ENCODE measurements around the gene YEATS4. TPM values are rescaled to one million over a fixed set of nuclear protein-coding genes. Genes with fewer than 3 reads are reported as not detected.
"Not testable (repeated sequence)": the region's sequence is repeated elsewhere in the genome, so short reads cannot be mapped to it uniquely, and the experiment has no call there.

YEATS4 gene
- 29.8 TPM for polyA plus RNA-seq

GRCh38 chr12:69359531-69360347 lies at the start of gene YEATS4:
Gene YEATS4 (plus strand): TSS chr12:69359743. CDS start chr12:69359973, 230 bp downstream.
- Mint-ChIP-seq H3K4me1 (peaks cover 16 to 22% (median 18%) of the 10 kb centered on the region in 3 donors), H3K27ac (peak within 1 kb of the TSS; percentile 80 to 97 (median 80)), H3K9me3 (no peaks in the 10 kb centered on the region), H3K36me3 (no peaks in the 10 kb centered on the region), H3K4me3 (peak within 1 kb of the TSS; percentile 86 to 91 (median 88)), H3K27me3 (no peaks in the 10 kb centered on the region)

- H3K4me3 Mint-ChIP-seq, result no peak overlapping the region
- H3K27ac Mint-ChIP-seq, result no peak overlapping the region
- H3K27me3 Mint-ChIP-seq, result no peaks in the 10 kb centered on the region
- no peaks in the 10 kb centered on the region for H3K4me1 Mint-ChIP-seq
- peaks cover 2 to 11% (median 3%) of the 10 kb centered on the region in 3 donors for H3K9me3 Mint-ChIP-seq
- H3K36me3 Mint-ChIP-seq, result no peaks in the 10 kb centered on the region
These were observed 46.3 kb upstream of the YEATS4 start for GRCh38 chr12:69313209-69313608.

GRCh38 chr12:69316784-69317183 lies 42.8 kb upstream of the YEATS4 start:
- not testable (repeated sequence) for H3K4me3 Mint-ChIP-seq, H3K4me1 Mint-ChIP-seq, H3K36me3 Mint-ChIP-seq, H3K27me3 Mint-ChIP-seq
- peak overlapping the region in 1 of 3 donors; percentile 50 for H3K27ac Mint-ChIP-seq
- H3K9me3 Mint-ChIP-seq, result peaks cover 3 to 14% (median 3%) of the 10 kb centered on the region in 3 donors

- H3K27ac Mint-ChIP-seq, H3K27me3 Mint-ChIP-seq, H3K4me1 Mint-ChIP-seq, H3K36me3 Mint-ChIP-seq, H3K4me3 Mint-ChIP-seq: not testable (repeated sequence)
- H3K9me3 Mint-ChIP-seq, result peaks cover 3 to 14% (median 3%) of the 10 kb centered on the region in 3 donors
These were observed 42.3 kb upstream of the YEATS4 start for GRCh38 chr12:69317233-69317632.

GRCh38 chr12:69318225-69318624 lies 41.3 kb upstream of the YEATS4 start:
- H3K27me3 Mint-ChIP-seq, result peaks cover 4% of the 10 kb centered on the region
- peaks cover 1 to 11% (median 3%) of the 10 kb centered on the region in 3 donors for H3K9me3 Mint-ChIP-seq
- H3K27ac Mint-ChIP-seq, result no peak overlapping the region
- H3K4me1 Mint-ChIP-seq, result peaks cover 0 to 8% (median 3%) of the 10 kb centered on the region in 3 donors
- H3K36me3 Mint-ChIP-seq, result peaks cover 4% of the 10 kb centered on the region
- no peak overlapping the region for H3K4me3 Mint-ChIP-seq

- peaks cover 6% of the 10 kb centered on the region for H3K27me3 Mint-ChIP-seq
- peaks cover 0 to 9% (median 3%) of the 10 kb centered on the region in 3 donors for H3K9me3 Mint-ChIP-seq
- H3K27ac Mint-ChIP-seq, result no peak overlapping the region
- no peak overlapping the region for H3K4me3 Mint-ChIP-seq
- peaks cover 4% of the 10 kb centered on the region for H3K36me3 Mint-ChIP-seq
- H3K4me1 Mint-ChIP-seq, result peaks cover 4 to 14% (median 7%) of the 10 kb centered on the region in 3 donors
These were observed 38.2 kb upstream of the YEATS4 start for GRCh38 chr12:69321351-69321750.

GRCh38 chr12:69324797-69325466 lies 34.6 kb upstream of the YEATS4 start:
- peaks cover 7 to 20% (median 17%) of the 10 kb centered on the region in 3 donors for H3K4me1 Mint-ChIP-seq
- peaks cover 2% of the 10 kb centered on the region for H3K36me3 Mint-ChIP-seq
- H3K4me3 Mint-ChIP-seq, result no peak overlapping the region
- H3K27me3 Mint-ChIP-seq, result peaks cover 7% of the 10 kb centered on the region
- H3K27ac Mint-ChIP-seq, result peak overlapping the region in 1 of 3 donors; percentile 1
- no peaks in the 10 kb centered on the region for H3K9me3 Mint-ChIP-seq

- peaks cover 3% of the 10 kb centered on the region for H3K27me3 Mint-ChIP-seq
- H3K36me3 Mint-ChIP-seq, result no peaks in the 10 kb centered on the region
- peaks cover 9 to 21% (median 13%) of the 10 kb centered on the region in 3 donors for H3K4me1 Mint-ChIP-seq
- H3K9me3 Mint-ChIP-seq, result no peaks in the 10 kb centered on the region
- peak overlapping the region in 2 of 3 donors; percentile 73 to 80 for H3K27ac Mint-ChIP-seq
- peak overlapping the region in 1 of 4 donors; percentile 36 for H3K4me3 Mint-ChIP-seq
These were observed 31.1 kb upstream of the YEATS4 start for GRCh38 chr12:69328426-69328825.

- Mint-ChIP-seq H3K27ac (peak overlapping the region; percentile 78 to 91 (median 86)), H3K9me3 (no peaks in the 10 kb centered on the region), H3K4me3 (peak overlapping the region; percentile 80 to 98 (median 92)), H3K27me3 (peaks cover 2% of the 10 kb centered on the region), H3K4me1 (peaks cover 8 to 19% (median 10%) of the 10 kb centered on the region in 3 donors), H3K36me3 (no peaks in the 10 kb centered on the region)
These were observed 29.7 kb upstream of the YEATS4 start for GRCh38 chr12:69329669-69330428.

- Mint-ChIP-seq H3K36me3 (no peaks in the 10 kb centered on the region), H3K9me3 (no peaks in the 10 kb centered on the region), H3K27me3 (peaks cover 2% of the 10 kb centered on the region), H3K4me3 (peak overlapping the region; percentile 80 to 98 (median 92)), H3K27ac (peak overlapping the region; percentile 78 to 95 (median 91)), H3K4me1 (peaks cover 5 to 17% (median 10%) of the 10 kb centered on the region in 3 donors)
These were observed 28.8 kb upstream of the YEATS4 start for GRCh38 chr12:69330475-69331473.

- Mint-ChIP-seq H3K27me3 (peaks cover 2% of the 10 kb centered on the region), H3K4me3 (peak overlapping the region; percentile 80 to 98 (median 92)), H3K4me1 (peaks cover 5 to 18% (median 10%) of the 10 kb centered on the region in 3 donors), H3K9me3 (no peaks in the 10 kb centered on the region), H3K27ac (peak overlapping the region; percentile 78 to 95 (median 91)), H3K36me3 (no peaks in the 10 kb centered on the region)
These were observed 28.0 kb upstream of the YEATS4 start for GRCh38 chr12:69331519-69331908.

- Mint-ChIP-seq H3K36me3 (no peaks in the 10 kb centered on the region), H3K27ac (no peak overlapping the region), H3K4me1 (peaks cover 9 to 23% (median 10%) of the 10 kb centered on the region in 3 donors), H3K4me3 (peak overlapping the region in 2 of 4 donors; percentile 41 to 47), H3K9me3 (no peaks in the 10 kb centered on the region), H3K27me3 (peaks cover 2% of the 10 kb centered on the region)
These were observed 27.4 kb upstream of the YEATS4 start for GRCh38 chr12:69331909-69332684.

GRCh38 chr12:69332815-69333358 lies 26.7 kb upstream of the YEATS4 start:
- Mint-ChIP-seq H3K27ac (no peak overlapping the region), H3K36me3 (no peaks in the 10 kb centered on the region), H3K9me3 (no peaks in the 10 kb centered on the region), H3K27me3 (no peaks in the 10 kb centered on the region), H3K4me1 (peaks cover 14 to 29% (median 15%) of the 10 kb centered on the region in 3 donors), H3K4me3 (peak overlapping the region in 3 of 4 donors; percentile 3 to 44 (median 41))
